Gastrocnemius medialis (tissue), 4 donors: ENCODE results near the gene SCGB1D1. TPM values are rescaled to one million over a fixed set of nuclear protein-coding genes. Genes with fewer than 3 reads are reported as not detected.
A peak's percentile ranks its signal among the peaks of the same experiment; 100 is the strongest.

ENCODE experiments used
- ATAC-seq, 2 donors: fragments of 150-250 bp; one replicate each; pipeline ENCODE4 v1.9.1; 2016
- DNase-seq, 2 donors: peaks; one replicate each; pipeline ENCODE4 v3.0.0-alpha.2; 2019
- H3K27ac ChIP-seq, 4 donors: fragments of 200-600 bp; sonication (generic); 1 replicate in 1 of 4; 2 replicates in 3 of 4; pipeline ENCODE4 v1.5.1; 2016 to 2018; ENCODE audit warnings: mild to moderate bottlenecking in 2 of 4, moderate library complexity in 1 of 4
- H3K27me3 ChIP-seq, 3 donors: fragments of 200-600 bp; sonication (generic) in 2 of 3; 1 replicate in 1 of 3; 2 replicates in 2 of 3; pipeline versions ENCODE4 v1.5.1 to v1.6.0; 2016 to 2019; ENCODE audit warnings: mild to moderate bottlenecking in 1 of 3, moderate library complexity in 1 of 3
- H3K36me3 ChIP-seq, 2 donors: fragments of 200-600 bp; sonication (generic) in 1 of 2; one replicate each; pipeline ENCODE4 v1.5.1; 2017 to 2018
- H3K4me1 ChIP-seq, 2 donors: fragments of 200-600 bp; sonication (generic) in 1 of 2; one replicate each; pipeline ENCODE4 v1.5.1; 2016 to 2017; ENCODE audit warnings: mild to moderate bottlenecking in 2 of 2
- H3K4me3 ChIP-seq, 4 donors: fragments of 200-600 bp; sonication (generic) in 3 of 4; 1 replicate in 1 of 4; 2 replicates in 3 of 4; pipeline ENCODE4 v1.5.1; 2016 to 2019; ENCODE audit warnings: mild to moderate bottlenecking in 2 of 4
- H3K9me3 ChIP-seq, 3 donors: fragments of 200-600 bp; sonication (generic) in 2 of 3; 1 replicate in 1 of 3; 2 replicates in 2 of 3; pipeline ENCODE4 v1.5.1; 2016 to 2019
- POLR2A ChIP-seq, 2 donors: fragments of 450-650 bp; IDR thresholded peaks; one replicate each; pipeline ENCODE4 v1.6.1; 2017; ENCODE audit warnings: antibody characterized with exemption in 2 of 2, mild to moderate bottlenecking in 2 of 2, moderate library complexity in 2 of 2
- in situ Hi-C, 4 donors: fragments of 200-750 bp; cut with MboI; loops; one replicate each; pipeline versions ENCODE4 v1.15.0 to v1.8.0; 2017; ENCODE audit warnings: low sequenced_read_pairs in 4 of 4
- intact Hi-C: fragments of 100-400 bp; cut with DNase I; formaldehyde crosslinking; loops from one replicate; pipeline ENCODE4 v1.15.1; 2023; ENCODE audit warnings: low total_unique reads
- total RNA-seq, 4 donors: library from RNA; depleted of rRNA; stranded (reverse); fragments of >200 nt; gene quantifications; one replicate each; pipeline versions ENCODE4 v1.1.0 to v1.2.3, GENCODE V29; 2016
- TF ChIP-seq, protein P1 (sequence below), 5 experiments: fragments of 450-650 bp in 3 of 5; fragments of 200-600 bp in 2 of 5; sonication (generic) in 2 of 5; IDR thresholded peaks in 4 of 5; conservative IDR thresholded peaks in 1 of 5; 1 replicate in 4 of 5; 2 replicates in 1 of 5; pipeline ENCODE4 v1.5.1; 2016 to 2019; ENCODE audit warnings: antibody characterized with exemption in 5 of 5, mild to moderate bottlenecking in 3 of 5, moderate library complexity in 3 of 5

SCGB1D1 gene
- total RNA-seq, 4 donors from 2014 or later = not detected

DNA sequence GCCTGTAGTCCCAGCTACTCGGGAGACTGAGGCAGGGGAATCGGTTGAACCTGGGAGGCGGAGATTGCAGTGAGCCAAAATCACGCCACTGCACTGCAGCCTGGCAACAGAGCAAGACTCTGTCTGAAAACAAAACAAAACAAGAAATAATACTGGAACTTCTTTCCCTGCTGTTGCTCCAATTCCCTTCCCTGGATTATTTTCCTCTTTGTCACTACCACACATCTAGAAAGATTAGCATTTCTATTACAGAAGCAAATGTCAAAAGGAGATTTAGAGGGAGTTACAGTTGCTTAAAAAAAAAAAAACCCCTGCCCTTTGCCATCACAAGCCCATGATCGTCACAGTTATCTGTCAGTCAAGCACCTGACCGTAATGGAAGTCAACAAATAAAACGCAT lies 17.7 kb upstream of the SCGB1D1 start:
- no peaks in the 10 kb centered on the region for H3K9me3 ChIP-seq
- no peak overlapping the region for H3K4me3 ChIP-seq
- H3K36me3 ChIP-seq = no peaks in the 10 kb centered on the region
- peak overlapping the region in 3 of 4 donors; percentile 39 to 49 (median 49) for H3K27ac ChIP-seq
- no peak for TF ChIP-seq POLR2A (IDR thresholded peaks at IDR 0.05)
- TF ChIP-seq, protein P1, sequence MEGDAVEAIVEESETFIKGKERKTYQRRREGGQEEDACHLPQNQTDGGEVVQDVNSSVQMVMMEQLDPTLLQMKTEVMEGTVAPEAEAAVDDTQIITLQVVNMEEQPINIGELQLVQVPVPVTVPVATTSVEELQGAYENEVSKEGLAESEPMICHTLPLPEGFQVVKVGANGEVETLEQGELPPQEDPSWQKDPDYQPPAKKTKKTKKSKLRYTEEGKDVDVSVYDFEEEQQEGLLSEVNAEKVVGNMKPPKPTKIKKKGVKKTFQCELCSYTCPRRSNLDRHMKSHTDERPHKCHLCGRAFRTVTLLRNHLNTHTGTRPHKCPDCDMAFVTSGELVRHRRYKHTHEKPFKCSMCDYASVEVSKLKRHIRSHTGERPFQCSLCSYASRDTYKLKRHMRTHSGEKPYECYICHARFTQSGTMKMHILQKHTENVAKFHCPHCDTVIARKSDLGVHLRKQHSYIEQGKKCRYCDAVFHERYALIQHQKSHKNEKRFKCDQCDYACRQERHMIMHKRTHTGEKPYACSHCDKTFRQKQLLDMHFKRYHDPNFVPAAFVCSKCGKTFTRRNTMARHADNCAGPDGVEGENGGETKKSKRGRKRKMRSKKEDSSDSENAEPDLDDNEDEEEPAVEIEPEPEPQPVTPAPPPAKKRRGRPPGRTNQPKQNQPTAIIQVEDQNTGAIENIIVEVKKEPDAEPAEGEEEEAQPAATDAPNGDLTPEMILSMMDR (IDR thresholded peaks at IDR 0.05 in 4 of 5, conservative IDR thresholded peaks at IDR 0.05 in 1 of 5) = no peak
- ATAC-seq (no peak), DNase-seq (no peak)
- no peaks in the 10 kb centered on the region for H3K27me3 ChIP-seq
- H3K4me1 ChIP-seq = peaks cover 12 to 15% of the 10 kb centered on the region in 2 donors
- in situ Hi-C loops (loop anchor here in 1 of 4 donors (10.0 kb wide), 1 partner anchor 143 kb away; no protein-coding TSS in a partner anchor), intact Hi-C loops (loop anchor here (5.0 kb wide), 1 partner anchor 205 kb away; no protein-coding TSS in a partner anchor)

DNA sequence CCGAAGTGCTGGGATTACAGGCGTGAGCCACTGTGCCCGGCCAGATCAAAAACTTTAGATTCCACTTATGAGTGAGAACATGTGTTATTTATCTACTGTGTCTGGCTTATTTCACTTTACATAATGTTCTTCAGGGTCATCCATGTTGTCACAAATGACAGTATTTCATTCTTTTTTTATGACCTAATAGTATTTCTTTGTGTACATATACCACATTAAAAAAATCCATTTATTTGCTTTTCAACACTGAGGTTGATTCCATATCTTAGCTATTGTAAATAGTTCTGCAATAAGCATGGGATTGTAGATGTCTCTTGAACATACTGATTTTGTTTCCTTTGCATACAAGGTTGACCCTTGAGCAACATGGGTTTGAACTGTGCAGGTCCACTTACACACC lies 13.2 kb upstream of the SCGB1D1 start:
- Histone ChIP-seq H3K9me3 (no peaks in the 10 kb centered on the region), H3K4me3 (no peak overlapping the region), H3K27me3 (no peaks in the 10 kb centered on the region), H3K27ac (no peak overlapping the region), H3K4me1 (no peaks in the 10 kb centered on the region), H3K36me3 (no peaks in the 10 kb centered on the region)
- intact Hi-C loops (no loop called here), in situ Hi-C loops (loop anchor here in 1 of 4 donors (10.0 kb wide), 1 partner anchor 138 kb away; no protein-coding TSS in a partner anchor)
- DNase-seq (no peak), ATAC-seq (no peak)
- TF ChIP-seq POLR2A (IDR thresholded peaks at IDR 0.05) = no peak
- TF ChIP-seq, protein P1 (IDR thresholded peaks at IDR 0.05 in 4 of 5, conservative IDR thresholded peaks at IDR 0.05 in 1 of 5) = no peak

DNA sequence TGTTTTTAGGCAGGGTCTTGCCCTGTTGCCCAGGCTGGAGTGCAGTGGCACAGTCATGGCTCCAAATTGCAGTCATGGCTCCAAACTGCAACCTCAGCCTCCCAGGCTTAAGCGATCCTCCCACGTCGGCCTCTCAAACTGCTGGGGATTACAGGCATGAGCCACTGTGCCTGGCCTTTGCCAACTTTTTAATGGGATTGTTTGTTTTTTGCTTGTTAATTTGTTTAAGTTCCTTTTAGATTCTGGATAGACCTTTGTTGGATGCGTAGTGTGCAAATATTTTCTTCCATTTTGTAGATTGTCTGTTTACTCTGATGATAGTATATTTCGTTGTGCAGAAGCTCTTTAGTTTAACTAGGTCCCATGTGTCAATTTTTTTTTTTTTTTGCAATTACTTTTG lies 10.0 kb upstream of the SCGB1D1 start:
- Histone ChIP-seq H3K4me3 (no peak overlapping the region), H3K4me1 (no peaks in the 10 kb centered on the region), H3K27me3 (peaks cover 0 to 2% (median 0%) of the 10 kb centered on the region in 3 donors), H3K27ac (no peak overlapping the region), H3K9me3 (no peaks in the 10 kb centered on the region), H3K36me3 (no peaks in the 10 kb centered on the region)
- ATAC-seq (no peak), DNase-seq (no peak)
- intact Hi-C loops (no loop called here), in situ Hi-C loops (loop anchor here in 1 of 4 donors (10.0 kb wide), 1 partner anchor 135 kb away; no protein-coding TSS in a partner anchor)
- no peak for TF ChIP-seq POLR2A (IDR thresholded peaks at IDR 0.05)
- TF ChIP-seq, protein P1 (IDR thresholded peaks at IDR 0.05 in 4 of 5, conservative IDR thresholded peaks at IDR 0.05 in 1 of 5) = no peak

DNA sequence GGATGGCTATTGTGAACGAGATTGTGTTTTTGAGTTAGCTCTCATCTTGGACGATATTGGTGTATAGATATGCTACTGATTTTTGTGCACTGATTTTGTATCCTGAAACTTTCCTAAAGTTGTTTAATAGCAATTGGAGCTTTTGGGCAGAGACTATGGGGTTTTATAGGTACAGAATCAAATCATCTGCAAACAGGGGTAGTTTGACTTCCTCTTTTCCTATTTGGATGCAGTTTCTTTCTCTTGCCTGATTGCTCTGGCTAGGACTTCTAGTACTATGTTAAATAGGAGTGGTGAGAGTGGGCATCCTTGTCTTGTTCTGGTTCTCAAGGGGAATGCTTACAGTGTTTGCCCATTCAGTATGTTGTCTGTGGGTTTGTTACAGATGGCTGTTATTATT lies 8.9 kb upstream of the SCGB1D1 start:
- in situ Hi-C loops (no loop called here), intact Hi-C loops (no loop called here)
- no peaks in the 10 kb centered on the region for H3K9me3 ChIP-seq
- H3K4me1 ChIP-seq = no peaks in the 10 kb centered on the region
- ATAC-seq (no peak), DNase-seq (no peak)
- H3K36me3 ChIP-seq = no peaks in the 10 kb centered on the region
- TF ChIP-seq POLR2A (IDR thresholded peaks at IDR 0.05) = no peak
- TF ChIP-seq, protein P1 (IDR thresholded peaks at IDR 0.05 in 4 of 5, conservative IDR thresholded peaks at IDR 0.05 in 1 of 5) = no peak
- H3K4me3 ChIP-seq = no peak overlapping the region
- peaks cover 0 to 2% (median 0%) of the 10 kb centered on the region in 3 donors for H3K27me3 ChIP-seq
- no peak overlapping the region for H3K27ac ChIP-seq
